PC-9 (cell line): ENCODE results near the gene GIMAP1.

ENCODE experiments used
- CTCF ChIP-seq: fragments of 200-600 bp; sonication (generic); conservative IDR thresholded peaks from 2 replicates; pipeline ENCODE4 v1.6.1; 2017; ENCODE audit warnings: mixed run types, antibody characterized with exemption, mild to moderate bottlenecking, moderate library complexity
- EZH2 ChIP-seq: fragments of 200-600 bp; sonication (generic); IDR thresholded peaks from 2 replicates; pipeline ENCODE4 v1.8.0; 2017; ENCODE audit warnings: antibody characterized with exemption, low read depth

- no peak for TF ChIP-seq CTCF
- no peak for TF ChIP-seq EZH2
Measured at GRCh38 chr7:150716368-150716767, at the start of gene GIMAP1.
